AG09309 (cell line): ENCODE data around the gene KSR1.
"Not testable (repeated sequence)": the region's sequence is repeated elsewhere in the genome, so short reads cannot be mapped to it uniquely, and the experiment has no call there.

Experiments
- DNase-seq: peaks from one replicate; pipeline ENCODE4 v3.0.0-alpha.2; 2010; ENCODE audit warnings: low read depth
- H3K4me3 ChIP-seq: 2 replicates; pipeline ENCODE4 v1.5.1; 2011; ENCODE audit warnings: mild to moderate bottlenecking, low read depth, low read length, moderate library complexity; ENCODE audit not compliant: control insufficient read depth
- TF ChIP-seq, protein P1 (sequence below): IDR thresholded peaks from 2 replicates; pipeline ENCODE4 v1.5.1; 2011; ENCODE audit warnings: mild to moderate bottlenecking, low read depth, low read length, inconsistent platforms; ENCODE audit not compliant: insufficient read depth, control insufficient read depth; ENCODE audit errors: missing control alignments

KSR1 gene

GRCh38 chr17:27461192-27461859, 5.1 kb downstream of the KSR1 start:
- no peak for DNase-seq
- TF ChIP-seq, protein P1, sequence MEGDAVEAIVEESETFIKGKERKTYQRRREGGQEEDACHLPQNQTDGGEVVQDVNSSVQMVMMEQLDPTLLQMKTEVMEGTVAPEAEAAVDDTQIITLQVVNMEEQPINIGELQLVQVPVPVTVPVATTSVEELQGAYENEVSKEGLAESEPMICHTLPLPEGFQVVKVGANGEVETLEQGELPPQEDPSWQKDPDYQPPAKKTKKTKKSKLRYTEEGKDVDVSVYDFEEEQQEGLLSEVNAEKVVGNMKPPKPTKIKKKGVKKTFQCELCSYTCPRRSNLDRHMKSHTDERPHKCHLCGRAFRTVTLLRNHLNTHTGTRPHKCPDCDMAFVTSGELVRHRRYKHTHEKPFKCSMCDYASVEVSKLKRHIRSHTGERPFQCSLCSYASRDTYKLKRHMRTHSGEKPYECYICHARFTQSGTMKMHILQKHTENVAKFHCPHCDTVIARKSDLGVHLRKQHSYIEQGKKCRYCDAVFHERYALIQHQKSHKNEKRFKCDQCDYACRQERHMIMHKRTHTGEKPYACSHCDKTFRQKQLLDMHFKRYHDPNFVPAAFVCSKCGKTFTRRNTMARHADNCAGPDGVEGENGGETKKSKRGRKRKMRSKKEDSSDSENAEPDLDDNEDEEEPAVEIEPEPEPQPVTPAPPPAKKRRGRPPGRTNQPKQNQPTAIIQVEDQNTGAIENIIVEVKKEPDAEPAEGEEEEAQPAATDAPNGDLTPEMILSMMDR = no peak
- no peak overlapping the region for H3K4me3 ChIP-seq

GRCh38 chr17:27462149-27462548, 5.9 kb downstream of the KSR1 start:
- no peak for DNase-seq
- TF ChIP-seq, protein P1 = no peak
- no peak overlapping the region for H3K4me3 ChIP-seq

DNA sequence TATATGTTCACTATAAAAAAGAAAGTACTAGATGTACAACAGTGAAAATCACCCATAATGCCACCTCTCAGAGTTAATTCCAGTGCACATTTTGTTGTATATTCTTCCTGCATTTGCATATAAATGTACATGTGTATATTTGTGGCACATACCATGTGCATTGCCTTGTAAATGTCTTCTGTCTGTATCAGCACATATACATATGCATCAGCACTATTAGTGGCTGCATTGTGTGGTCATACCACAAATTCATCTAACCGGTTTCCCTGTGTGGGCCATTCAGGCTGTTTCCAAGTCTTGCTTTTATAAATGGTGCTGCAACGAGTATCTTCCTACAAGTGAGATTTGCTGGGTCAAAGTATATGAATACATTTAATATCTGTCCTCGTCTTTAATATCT, 6.5 kb downstream of the KSR1 start:
- no peak for DNase-seq
- TF ChIP-seq, protein P1 = no peak
- no peak overlapping the region for H3K4me3 ChIP-seq

- no peak overlapping the region for H3K4me3 ChIP-seq
- no peak for DNase-seq
- TF ChIP-seq, protein P1 = no peak
Measured at GRCh38 chr17:27463235-27463677, 7.0 kb downstream of the KSR1 start.

DNA sequence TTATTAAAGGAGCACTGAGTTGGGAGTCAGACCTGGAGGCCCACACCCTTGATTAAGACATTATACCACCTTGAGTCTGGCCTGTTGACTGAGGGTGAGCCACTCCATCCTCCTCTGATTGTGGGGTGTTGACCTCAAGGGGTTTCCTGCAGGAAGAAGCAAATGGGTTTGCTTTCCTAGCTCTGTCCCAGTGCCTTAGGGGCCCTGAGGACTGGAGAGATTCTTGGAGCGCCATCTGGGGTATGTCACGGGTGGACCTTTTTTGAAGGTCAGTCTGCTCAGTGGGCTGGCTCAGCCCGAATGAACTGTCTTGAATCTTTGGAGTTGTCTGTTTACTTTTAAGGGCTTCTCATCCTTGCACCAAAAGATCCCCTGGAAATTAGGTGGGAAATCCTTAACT, 7.8 kb downstream of the KSR1 start:
- not testable (repeated sequence) for H3K4me3 ChIP-seq, DNase-seq

- DNase-seq = no peak
- no peak overlapping the region for H3K4me3 ChIP-seq
- TF ChIP-seq, protein P1 = no peak
Measured at GRCh38 chr17:27464431-27464830, 8.2 kb downstream of the KSR1 start.

DNA sequence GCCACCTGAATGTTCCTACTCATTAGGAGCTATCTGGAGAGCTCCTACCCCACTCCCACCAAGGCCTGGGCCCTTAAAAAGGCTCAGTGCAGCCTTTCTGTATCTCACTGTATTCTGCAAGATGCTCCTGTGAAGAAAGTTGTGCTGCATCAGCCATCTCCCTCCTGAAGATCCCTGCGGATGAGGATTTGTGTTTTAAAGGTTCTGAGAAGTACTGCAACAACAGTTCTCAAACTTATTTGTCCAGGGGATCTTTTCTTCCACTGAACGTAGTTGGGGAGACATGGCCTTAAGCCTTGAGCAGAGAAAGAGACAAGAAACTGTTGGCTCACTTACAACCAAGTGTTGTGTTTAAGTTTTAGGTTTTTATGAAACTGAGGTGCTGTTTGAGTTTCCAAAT, 9.6 kb downstream of the KSR1 start:
- not testable (repeated sequence) for H3K4me3 ChIP-seq, DNase-seq

DNA sequence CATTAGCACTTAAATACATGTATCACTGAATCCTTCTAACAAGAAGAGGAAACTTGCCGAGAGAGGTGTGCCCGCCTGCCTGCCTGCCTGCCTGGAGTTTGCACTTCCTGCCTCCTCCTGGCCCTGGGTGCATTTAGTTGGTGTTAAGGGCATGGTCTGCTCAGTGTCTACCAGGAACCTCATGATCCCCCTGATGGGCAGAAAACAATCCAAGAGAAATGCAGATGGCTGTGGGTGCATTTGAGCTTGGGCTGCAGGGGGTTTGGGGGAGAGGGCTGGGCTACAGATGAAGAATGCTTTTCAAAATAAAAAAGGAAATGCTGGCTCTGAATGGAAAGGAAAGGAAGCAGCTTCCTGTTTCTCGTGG, 10.1 kb downstream of the KSR1 start:
- no peak for DNase-seq
- H3K4me3 ChIP-seq = no peak overlapping the region
- TF ChIP-seq, protein P1 = no peak
